GM12878 (cell line): ENCODE data around the gene SPTBN2. TPM values are rescaled to one million over a fixed set of nuclear protein-coding genes. Genes with fewer than 3 reads are reported as not detected.
A peak's percentile ranks its signal among the peaks of the same experiment; 100 is the strongest.

ENCODE experiments used
- BHLHE40 ChIP-seq, 2 experiments: fragments of 450-650 bp in 1 of 2; IDR thresholded peaks; 2 replicates each; pipeline ENCODE4 v1.6.1; 2011 to 2017; ENCODE audit warnings: low read depth in 2 of 2, borderline replicate concordance in 1 of 2, improper control_type of control experiment in 1 of 2, low read length in 1 of 2, mild to moderate bottlenecking in 1 of 2
- CBFB ChIP-seq: IDR thresholded peaks from 2 replicates; pipeline ENCODE4 v1.6.1; 2016; ENCODE audit warnings: antibody characterized with exemption, low read depth
- CREM ChIP-seq: IDR thresholded peaks from 2 replicates; pipeline ENCODE4 v1.6.1; 2014; ENCODE audit warnings: antibody characterized with exemption, low read depth
- HDAC6 ChIP-seq: fragments of 200-600 bp; sonication (generic); IDR thresholded peaks from one replicate; pipeline ENCODE4 v1.8.0; 2017; ENCODE audit warnings: antibody characterized with exemption; ENCODE audit not compliant: unreplicated experiment
- HDGF ChIP-seq: fragments of 450-650 bp; IDR thresholded peaks from 2 replicates; pipeline ENCODE4 v1.6.1; 2016; ENCODE audit warnings: antibody characterized with exemption
- KLF5 ChIP-seq: fragments of 450-650 bp; IDR thresholded peaks from 2 replicates; pipeline ENCODE4 v1.6.1; 2014; ENCODE audit warnings: mild to moderate bottlenecking; ENCODE audit not compliant: partially characterized antibody
- MLLT1 ChIP-seq: fragments of 450-650 bp; IDR thresholded peaks from 2 replicates; pipeline ENCODE4 v1.6.1; 2016; ENCODE audit warnings: mild to moderate bottlenecking
- MTA3 ChIP-seq: IDR thresholded peaks from 2 replicates; pipeline ENCODE4 v1.6.1; 2012; ENCODE audit warnings: low read length, inconsistent platforms, borderline replicate concordance
- NBN ChIP-seq: fragments of 450-650 bp; IDR thresholded peaks from 2 replicates; pipeline ENCODE4 v1.6.1; 2016
- NFXL1 ChIP-seq: fragments of 450-650 bp; IDR thresholded peaks from 2 replicates; pipeline ENCODE4 v1.6.1; 2017; ENCODE audit warnings: antibody characterized with exemption, mild to moderate bottlenecking, borderline replicate concordance
- PAX5 ChIP-seq: IDR thresholded peaks from 2 replicates; pipeline ENCODE4 v1.6.1; 2011; ENCODE audit warnings: low read depth, low read length, borderline replicate concordance
- PKNOX1 ChIP-seq: fragments of 450-650 bp; IDR thresholded peaks from 2 replicates; pipeline ENCODE4 v1.6.1; 2016; ENCODE audit warnings: mild to moderate bottlenecking
- SRF ChIP-seq, 2 experiments: IDR thresholded peaks; 2 replicates each; pipeline ENCODE4 v1.6.1; 2011; ENCODE audit warnings: low read depth in 2 of 2, low read length in 2 of 2, mild to moderate bottlenecking in 1 of 2, moderate library complexity in 1 of 2
- ZBTB33 ChIP-seq: fragments of 450-650 bp; IDR thresholded peaks from 2 replicates; pipeline ENCODE4 v1.6.1; 2017; ENCODE audit warnings: mild to moderate bottlenecking
- ZNF687 ChIP-seq: fragments of 450-650 bp; IDR thresholded peaks from 2 replicates; pipeline ENCODE4 v1.6.1; 2017; ENCODE audit warnings: mild to moderate bottlenecking, moderate library complexity
- polyA plus RNA-seq, 11 experiments: library from polyadenylated mRNA; depleted of rRNA in 4 of 11; unstranded in 6 of 11; stranded (reverse) in 5 of 11; fragments of >200 nt; fragmentation: Nextera tagmentation in 4 of 11; fragmentation: Illumina TruSeq in 1 of 11; extraction: Ambion mirVana in 4 of 11; extraction: Trizol in 1 of 11; gene quantifications; 1 replicate in 1 of 11; 2 replicates in 10 of 11; pipeline versions ENCODE4 v1.2.1 to v1.2.3, GENCODE V29; 2011 to 2016; ENCODE audit warnings: inconsistent platforms in 2 of 11, missing spikeins in 2 of 11, low read depth in 1 of 11
- total RNA-seq, 4 experiments: library from RNA; depleted of rRNA in 3 of 4; stranded (reverse); fragments of >200 nt in 3 of 4; fragmentation: Illumina TruSeq in 1 of 4; extraction: Trizol in 1 of 4; gene quantifications; 2 replicates each; pipeline versions ENCODE4 v1.2.1 to v1.2.3, GENCODE V29; 2013 to 2021
- TF ChIP-seq, protein P1 (sequence below), 3 experiments: IDR thresholded peaks in 2 of 3; conservative IDR thresholded peaks in 1 of 3; 2 replicates each; pipeline ENCODE4 v1.5.1; 2011; ENCODE audit warnings: low read depth in 3 of 3, low read length in 3 of 3, mild to moderate bottlenecking in 3 of 3, control low read depth in 2 of 3, moderate library complexity in 2 of 3, inconsistent platforms in 1 of 3, mixed read lengths in 1 of 3; ENCODE audit not compliant: control insufficient read depth in 2 of 3, insufficient read depth in 1 of 3; ENCODE audit errors: extremely low read depth in 1 of 3
- TF ChIP-seq, protein P2 (sequence below): fragments of 450-650 bp; IDR thresholded peaks from 2 replicates; pipeline ENCODE4 v1.6.1; 2014; ENCODE audit warnings: mild to moderate bottlenecking

SPTBN2 gene
- total and polyA plus RNA-seq, 10 of the 15 experiments (the other 5 are each of a cell fraction or from before 2014, with no cell fraction given) = 0.38 to 1.0 (median 0.69) TPM; not detected in 5

DNA sequence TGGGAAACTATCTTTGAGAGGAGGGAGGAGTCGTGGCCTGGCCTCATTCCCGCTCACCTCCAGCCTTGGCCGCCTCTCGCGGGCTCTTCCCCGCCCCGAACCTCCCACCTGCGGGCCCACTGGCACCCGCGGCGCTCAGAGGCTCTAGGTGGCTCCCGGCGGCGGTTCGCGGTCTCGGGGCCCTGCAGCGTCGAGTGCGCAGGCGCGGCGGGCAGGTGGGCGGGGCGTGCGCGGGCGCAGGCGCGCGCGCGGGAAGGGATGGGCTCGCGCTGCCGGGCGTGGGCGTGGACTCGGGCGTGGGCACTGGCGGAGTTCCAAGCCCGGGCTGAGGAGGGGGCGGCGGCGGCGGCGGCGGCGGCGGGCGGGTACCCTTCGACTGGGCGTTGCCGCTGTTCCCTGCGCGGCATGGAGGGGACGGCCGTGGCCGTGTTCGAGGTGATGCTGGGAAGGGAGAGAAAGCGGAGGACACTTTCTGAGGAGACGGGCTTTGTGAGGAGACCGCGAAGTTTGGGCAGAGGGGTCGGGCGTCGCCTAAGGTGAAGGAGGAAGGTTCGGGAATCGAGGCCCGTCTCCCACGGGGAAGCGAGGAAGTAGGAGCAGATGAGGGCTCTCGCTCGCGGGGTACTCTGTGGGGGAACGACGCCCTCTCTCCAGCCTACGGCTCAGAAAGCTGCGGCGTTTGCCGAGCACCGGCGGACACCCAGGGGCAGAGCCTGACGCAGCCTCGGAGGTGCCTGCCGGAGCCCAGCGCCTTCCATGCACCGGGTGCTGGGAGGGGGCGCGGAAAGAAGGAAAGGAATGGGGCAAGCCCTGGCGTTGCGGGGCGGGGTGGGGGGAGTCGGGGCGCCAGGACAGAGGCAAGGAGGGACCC, 15.7 kb upstream of the SPTBN2 start (continued):
- TF ChIP-seq ZNF687 (peak; percentile 85), BHLHE40 (IDR thresholded peaks at IDR 0.05; ENCODE audit: borderline replicate concordance in 1 of 2, low read depth in 2 of 2, low read length in 1 of 2) (peak in 1 of 2 experiments; percentile 79; a peak in 2 of 4 replicates), ZBTB33 (no peak), NBN (no peak; the same call in 1 of the 2 replicates), MLLT1 (no peak), SRF (IDR thresholded peaks at IDR 0.05; ENCODE audit: low read depth in 2 of 2, low read length in 2 of 2) (no peak), KLF5 (peak; percentile 20), PKNOX1 (no peak), HDAC6 (no peak), PAX5 (no peak), CREM (no peak), CBFB (0 out of 2 replicates have a peak, but pooled peaks have one; percentile 31), MTA3 (no peak), HDGF (no peak), NFXL1 (no peak)
- TF ChIP-seq, protein P1, sequence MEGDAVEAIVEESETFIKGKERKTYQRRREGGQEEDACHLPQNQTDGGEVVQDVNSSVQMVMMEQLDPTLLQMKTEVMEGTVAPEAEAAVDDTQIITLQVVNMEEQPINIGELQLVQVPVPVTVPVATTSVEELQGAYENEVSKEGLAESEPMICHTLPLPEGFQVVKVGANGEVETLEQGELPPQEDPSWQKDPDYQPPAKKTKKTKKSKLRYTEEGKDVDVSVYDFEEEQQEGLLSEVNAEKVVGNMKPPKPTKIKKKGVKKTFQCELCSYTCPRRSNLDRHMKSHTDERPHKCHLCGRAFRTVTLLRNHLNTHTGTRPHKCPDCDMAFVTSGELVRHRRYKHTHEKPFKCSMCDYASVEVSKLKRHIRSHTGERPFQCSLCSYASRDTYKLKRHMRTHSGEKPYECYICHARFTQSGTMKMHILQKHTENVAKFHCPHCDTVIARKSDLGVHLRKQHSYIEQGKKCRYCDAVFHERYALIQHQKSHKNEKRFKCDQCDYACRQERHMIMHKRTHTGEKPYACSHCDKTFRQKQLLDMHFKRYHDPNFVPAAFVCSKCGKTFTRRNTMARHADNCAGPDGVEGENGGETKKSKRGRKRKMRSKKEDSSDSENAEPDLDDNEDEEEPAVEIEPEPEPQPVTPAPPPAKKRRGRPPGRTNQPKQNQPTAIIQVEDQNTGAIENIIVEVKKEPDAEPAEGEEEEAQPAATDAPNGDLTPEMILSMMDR (IDR thresholded peaks at IDR 0.05 in 2 of 3, conservative IDR thresholded peaks at IDR 0.05 in 1 of 3; ENCODE audit: control insufficient read depth in 2 of 3, extremely low read depth in 1 of 3, insufficient read depth in 1 of 3, low read depth in 3 of 3, low read length in 3 of 3) = 0 out of 6 replicates have a peak, but pooled peaks of 1 of the 3 experiments have one; percentile 4
- TF ChIP-seq, protein P2, sequence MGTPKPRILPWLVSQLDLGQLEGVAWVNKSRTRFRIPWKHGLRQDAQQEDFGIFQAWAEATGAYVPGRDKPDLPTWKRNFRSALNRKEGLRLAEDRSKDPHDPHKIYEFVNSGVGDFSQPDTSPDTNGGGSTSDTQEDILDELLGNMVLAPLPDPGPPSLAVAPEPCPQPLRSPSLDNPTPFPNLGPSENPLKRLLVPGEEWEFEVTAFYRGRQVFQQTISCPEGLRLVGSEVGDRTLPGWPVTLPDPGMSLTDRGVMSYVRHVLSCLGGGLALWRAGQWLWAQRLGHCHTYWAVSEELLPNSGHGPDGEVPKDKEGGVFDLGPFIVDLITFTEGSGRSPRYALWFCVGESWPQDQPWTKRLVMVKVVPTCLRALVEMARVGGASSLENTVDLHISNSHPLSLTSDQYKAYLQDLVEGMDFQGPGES = no peak
